Measurements from ENCODE around the gene SDCCAG8.
A peak's percentile ranks its signal among the peaks of the same experiment; 100 is the strongest.

The SDCCAG8 gene

GRCh38 chr1:243499248-243499647, 243.4 kb downstream of the SDCCAG8 start:
- in situ Hi-C loops (cut with HindIII; ENCODE audit: low pct_unique_long_range_greater_than_20kb, low sequenced_read_pairs): no loop called here
- no peak for TF ChIP-seq JUND (IDR thresholded peaks at IDR 0.05; ENCODE audit: low read depth)
- no peak for DNase-seq (ENCODE audit: low read depth in 1 of 2, low spot score in 1 of 2)

- no peak for TF ChIP-seq JUND (IDR thresholded peaks at IDR 0.05; ENCODE audit: low read depth)
- in situ Hi-C loops (cut with HindIII; ENCODE audit: low pct_unique_long_range_greater_than_20kb, low sequenced_read_pairs): no loop called here
These were observed 243.9 kb downstream of the SDCCAG8 start for GRCh38 chr1:243499711-243500110.

GRCh38 chr1:243500512-243500911, 244.7 kb downstream of the SDCCAG8 start:
- in situ Hi-C loops (cut with HindIII; ENCODE audit: low pct_unique_long_range_greater_than_20kb, low sequenced_read_pairs): no loop called here
- TF ChIP-seq JUND (IDR thresholded peaks at IDR 0.05; ENCODE audit: low read depth): no peak
- no peak for DNase-seq (ENCODE audit: low read depth in 1 of 2, low spot score in 1 of 2)

More at GRCh38 chr1:243499711-243500110, 243.9 kb downstream of the SDCCAG8 start:
- DNase-seq (ENCODE audit: low read depth in 1 of 2, low spot score in 1 of 2): no peak

- in situ Hi-C loops (cut with HindIII; ENCODE audit: low pct_unique_long_range_greater_than_20kb, low sequenced_read_pairs): no loop called here
- no peak for DNase-seq (ENCODE audit: low read depth in 1 of 2, low spot score in 1 of 2)
- no peak for TF ChIP-seq JUND (IDR thresholded peaks at IDR 0.05; ENCODE audit: low read depth)
These were observed 245.2 kb downstream of the SDCCAG8 start for GRCh38 chr1:243501002-243501401.

GRCh38 chr1:243503155-243503554, 247.3 kb downstream of the SDCCAG8 start:
- no peak for TF ChIP-seq JUND (IDR thresholded peaks at IDR 0.05; ENCODE audit: low read depth)

GRCh38 chr1:243505986-243506689, 250.3 kb downstream of the SDCCAG8 start:
- TF ChIP-seq JUND (IDR thresholded peaks at IDR 0.05; ENCODE audit: low read depth): no peak
- in situ Hi-C loops (cut with HindIII; ENCODE audit: low pct_unique_long_range_greater_than_20kb, low sequenced_read_pairs): no loop called here
- peak in 1 of 2 experiments; percentile 15 for DNase-seq (ENCODE audit: low read depth in 1 of 2, low spot score in 1 of 2)

More at GRCh38 chr1:243503155-243503554, 247.3 kb downstream of the SDCCAG8 start:
- in situ Hi-C loops (cut with HindIII; ENCODE audit: low pct_unique_long_range_greater_than_20kb, low sequenced_read_pairs): no loop called here
- no peak for DNase-seq (ENCODE audit: low read depth in 1 of 2, low spot score in 1 of 2)

- DNase-seq (ENCODE audit: low read depth in 1 of 2, low spot score in 1 of 2): no peak
These were observed 251.3 kb downstream of the SDCCAG8 start for GRCh38 chr1:243507001-243507671.

GRCh38 chr1:243507672-243508302, 251.9 kb downstream of the SDCCAG8 start:
- no peak for TF ChIP-seq JUND (IDR thresholded peaks at IDR 0.05; ENCODE audit: low read depth)
- in situ Hi-C loops (cut with HindIII; ENCODE audit: low pct_unique_long_range_greater_than_20kb, low sequenced_read_pairs): no loop called here
- no peak for DNase-seq (ENCODE audit: low read depth in 1 of 2, low spot score in 1 of 2)

More at GRCh38 chr1:243507001-243507671, 251.3 kb downstream of the SDCCAG8 start:
- TF ChIP-seq JUND (IDR thresholded peaks at IDR 0.05; ENCODE audit: low read depth): no peak
- in situ Hi-C loops (cut with HindIII; ENCODE audit: low pct_unique_long_range_greater_than_20kb, low sequenced_read_pairs): no loop called here

GRCh38 chr1:243508303-243508713, 252.5 kb downstream of the SDCCAG8 start:
- TF ChIP-seq JUND (IDR thresholded peaks at IDR 0.05; ENCODE audit: low read depth): no peak

GRCh38 chr1:243508943-243509342, 253.1 kb downstream of the SDCCAG8 start:
- in situ Hi-C loops (cut with HindIII; ENCODE audit: low pct_unique_long_range_greater_than_20kb, low sequenced_read_pairs): no loop called here
- DNase-seq (ENCODE audit: low read depth in 1 of 2, low spot score in 1 of 2): no peak
- TF ChIP-seq JUND (IDR thresholded peaks at IDR 0.05; ENCODE audit: low read depth): no peak

More at GRCh38 chr1:243508303-243508713, 252.5 kb downstream of the SDCCAG8 start:
- in situ Hi-C loops (cut with HindIII; ENCODE audit: low pct_unique_long_range_greater_than_20kb, low sequenced_read_pairs): no loop called here
- no peak for DNase-seq (ENCODE audit: low read depth in 1 of 2, low spot score in 1 of 2)

- in situ Hi-C loops (cut with HindIII; ENCODE audit: low pct_unique_long_range_greater_than_20kb, low sequenced_read_pairs): no loop called here
- TF ChIP-seq JUND (IDR thresholded peaks at IDR 0.05; ENCODE audit: low read depth): no peak
- no peak for DNase-seq (ENCODE audit: low read depth in 1 of 2, low spot score in 1 of 2)
These were observed 255.1 kb downstream of the SDCCAG8 start for GRCh38 chr1:243510928-243511327.

GRCh38 chr1:243513726-243514491, 258.1 kb downstream of the SDCCAG8 start:
- no peak for TF ChIP-seq JUND (IDR thresholded peaks at IDR 0.05; ENCODE audit: low read depth)
- in situ Hi-C loops (cut with HindIII; ENCODE audit: low pct_unique_long_range_greater_than_20kb, low sequenced_read_pairs): no loop called here
- DNase-seq (ENCODE audit: low read depth in 1 of 2, low spot score in 1 of 2): peak in 1 of 2 experiments; percentile 36
